ENCODE measurements around the gene DHRSX.

DHRSX gene

DNA sequence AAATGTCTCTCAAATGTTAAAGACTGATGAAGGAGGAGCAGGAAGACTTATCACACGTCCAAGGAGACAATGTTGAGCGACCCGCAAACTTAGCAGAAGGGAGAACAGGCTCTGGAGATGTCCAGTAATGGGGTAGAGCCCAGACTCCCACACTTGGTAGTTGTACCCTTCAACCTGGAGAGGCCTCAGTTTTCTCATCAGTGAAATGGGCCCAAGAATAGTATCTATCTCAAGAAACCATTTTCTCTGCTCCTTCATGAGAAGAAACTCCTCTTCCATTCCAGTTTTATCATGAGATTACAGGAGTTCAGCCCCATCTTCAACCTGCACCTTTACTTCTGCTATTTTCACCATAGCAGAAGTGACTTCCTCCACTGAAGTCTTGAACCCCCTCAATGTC, 169.9 kb downstream of the DHRSX start:
- TF ChIP-seq, protein P1, sequence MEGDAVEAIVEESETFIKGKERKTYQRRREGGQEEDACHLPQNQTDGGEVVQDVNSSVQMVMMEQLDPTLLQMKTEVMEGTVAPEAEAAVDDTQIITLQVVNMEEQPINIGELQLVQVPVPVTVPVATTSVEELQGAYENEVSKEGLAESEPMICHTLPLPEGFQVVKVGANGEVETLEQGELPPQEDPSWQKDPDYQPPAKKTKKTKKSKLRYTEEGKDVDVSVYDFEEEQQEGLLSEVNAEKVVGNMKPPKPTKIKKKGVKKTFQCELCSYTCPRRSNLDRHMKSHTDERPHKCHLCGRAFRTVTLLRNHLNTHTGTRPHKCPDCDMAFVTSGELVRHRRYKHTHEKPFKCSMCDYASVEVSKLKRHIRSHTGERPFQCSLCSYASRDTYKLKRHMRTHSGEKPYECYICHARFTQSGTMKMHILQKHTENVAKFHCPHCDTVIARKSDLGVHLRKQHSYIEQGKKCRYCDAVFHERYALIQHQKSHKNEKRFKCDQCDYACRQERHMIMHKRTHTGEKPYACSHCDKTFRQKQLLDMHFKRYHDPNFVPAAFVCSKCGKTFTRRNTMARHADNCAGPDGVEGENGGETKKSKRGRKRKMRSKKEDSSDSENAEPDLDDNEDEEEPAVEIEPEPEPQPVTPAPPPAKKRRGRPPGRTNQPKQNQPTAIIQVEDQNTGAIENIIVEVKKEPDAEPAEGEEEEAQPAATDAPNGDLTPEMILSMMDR (IDR thresholded peaks at IDR 0.05; ENCODE audit: low read depth, low read length): no peak
- TF ChIP-seq MYC (IDR thresholded peaks at IDR 0.05; ENCODE audit: low read depth, low read length) (no peak), POLR2A (IDR thresholded peaks at IDR 0.05; ENCODE audit: extremely low read depth, insufficient read length) (no peak)
- TF ChIP-seq, protein P2, sequence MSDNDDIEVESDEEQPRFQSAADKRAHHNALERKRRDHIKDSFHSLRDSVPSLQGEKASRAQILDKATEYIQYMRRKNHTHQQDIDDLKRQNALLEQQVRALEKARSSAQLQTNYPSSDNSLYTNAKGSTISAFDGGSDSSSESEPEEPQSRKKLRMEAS (IDR thresholded peaks at IDR 0.05; ENCODE audit: low read depth, low read length): no peak
- no peak for DNase-seq (ENCODE audit: low read depth)
- H3K4me3 ChIP-seq (ENCODE audit: low read depth, low read length): no peak overlapping the region

DNA sequence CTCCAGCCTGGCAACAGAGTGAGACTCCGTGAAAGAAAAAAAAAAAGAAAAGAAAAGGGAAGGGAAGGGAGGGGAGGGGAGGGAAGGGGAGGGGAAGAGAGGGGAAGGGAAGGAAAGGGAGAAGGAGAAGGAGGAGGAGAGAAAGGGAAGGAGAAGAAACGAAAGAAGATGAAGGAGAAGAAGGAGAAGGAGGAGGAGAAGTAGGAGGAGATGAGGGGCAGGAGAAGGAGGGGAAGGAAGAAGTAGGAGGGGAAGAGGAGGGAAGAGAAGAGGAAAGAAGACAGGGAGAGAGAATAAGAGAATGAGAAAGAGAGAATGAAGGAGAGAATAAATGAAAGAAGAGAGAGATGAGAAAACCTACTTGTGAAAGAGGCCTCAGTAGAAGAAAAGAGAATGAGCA, 170.3 kb downstream of the DHRSX start:
- no peak for DNase-seq (ENCODE audit: low read depth)
- H3K4me3 ChIP-seq (ENCODE audit: low read depth, low read length): no peak overlapping the region
- TF ChIP-seq MYC (IDR thresholded peaks at IDR 0.05; ENCODE audit: low read depth, low read length) (no peak), POLR2A (IDR thresholded peaks at IDR 0.05; ENCODE audit: extremely low read depth, insufficient read length) (no peak)

DNA sequence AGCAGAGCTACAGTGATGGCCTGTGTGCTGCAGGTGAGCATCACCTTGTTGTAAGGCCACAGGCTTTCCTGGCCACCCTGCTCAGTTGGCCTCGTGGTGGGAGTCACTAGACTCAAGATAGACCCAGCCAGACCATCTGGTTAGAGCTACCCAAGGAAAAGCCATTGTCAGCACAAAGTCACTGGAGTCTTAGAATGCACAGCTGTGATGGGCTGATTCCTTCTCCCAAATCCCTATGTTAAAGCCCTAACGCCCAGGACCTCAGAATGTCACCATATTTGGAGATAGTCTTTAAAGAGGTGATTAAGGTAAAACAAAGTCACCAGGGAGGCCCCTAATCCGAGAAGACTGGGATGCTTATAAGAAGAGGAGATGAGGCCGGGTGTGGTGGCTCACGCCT, 173.4 kb downstream of the DHRSX start:
- no peak for DNase-seq (ENCODE audit: low read depth)
- no peak for TF ChIP-seq MYC (IDR thresholded peaks at IDR 0.05; ENCODE audit: low read depth, low read length)
- TF ChIP-seq, protein P2 (IDR thresholded peaks at IDR 0.05; ENCODE audit: low read depth, low read length): no peak
- H3K4me3 ChIP-seq (ENCODE audit: low read depth, low read length): no peak overlapping the region

DNA sequence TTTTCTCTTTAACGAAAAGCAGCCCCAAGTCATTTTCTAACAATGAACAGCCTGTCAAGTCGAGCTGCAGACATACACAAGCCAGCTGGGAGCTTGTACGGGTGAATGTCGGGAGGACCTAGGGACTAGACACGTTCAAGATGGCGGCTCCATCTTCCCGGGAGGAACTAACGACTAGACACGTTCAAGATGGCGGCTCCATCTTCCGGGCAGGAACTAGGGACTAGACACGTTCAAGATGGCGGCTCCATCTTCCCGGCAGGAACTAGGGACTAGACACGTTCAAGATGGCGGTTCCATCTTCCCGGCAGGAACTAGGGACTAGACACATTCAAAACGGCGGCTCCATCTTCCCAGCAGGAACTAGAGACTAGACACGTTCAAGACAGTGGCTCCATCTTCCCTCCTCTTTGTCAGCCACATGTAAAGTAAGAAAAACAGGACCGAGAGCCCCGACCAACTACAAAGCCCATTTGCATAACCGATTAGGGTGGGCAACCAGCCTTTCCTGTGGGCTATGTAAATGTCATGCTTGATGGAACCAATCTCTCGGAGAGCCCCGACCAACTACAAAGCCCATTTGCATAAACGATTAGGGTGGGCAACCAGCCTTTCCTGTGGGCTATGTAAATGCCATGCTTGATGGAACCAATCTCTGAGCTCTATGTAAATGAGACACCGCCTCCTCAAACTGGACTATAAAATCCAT, 175.5 kb downstream of the DHRSX start:
- no peak overlapping the region for H3K4me3 ChIP-seq (ENCODE audit: low read depth, low read length)
- no peak for DNase-seq (ENCODE audit: low read depth)
- TF ChIP-seq POLR2A (IDR thresholded peaks at IDR 0.05; ENCODE audit: extremely low read depth, insufficient read length) (no peak), MYC (IDR thresholded peaks at IDR 0.05; ENCODE audit: low read depth, low read length) (no peak)
- TF ChIP-seq, protein P2 (IDR thresholded peaks at IDR 0.05; ENCODE audit: low read depth, low read length): no peak
- TF ChIP-seq, protein P1 (IDR thresholded peaks at IDR 0.05; ENCODE audit: low read depth, low read length): no peak

DNA sequence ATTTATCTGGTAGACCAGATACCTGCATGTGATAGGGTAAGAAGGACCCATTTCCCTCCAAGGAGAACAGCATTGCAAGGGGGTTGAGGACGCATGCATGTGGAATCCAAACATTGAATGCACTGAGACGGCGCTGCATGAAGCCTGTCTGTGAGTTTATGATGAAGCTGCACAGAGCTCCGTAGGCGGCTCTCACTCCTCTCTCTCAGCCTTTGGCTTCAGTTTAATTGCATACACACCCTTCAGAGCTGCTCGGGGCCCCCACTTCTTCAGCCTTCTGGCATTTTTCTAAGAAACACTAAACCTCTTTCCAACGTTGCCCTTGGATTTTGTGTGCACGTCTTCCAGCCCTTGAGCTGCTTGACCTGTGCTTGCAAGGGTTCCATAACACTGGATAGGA, 176.6 kb downstream of the DHRSX start:
- TF ChIP-seq, protein P2 (IDR thresholded peaks at IDR 0.05; ENCODE audit: low read depth, low read length): no peak
- no peak for TF ChIP-seq MYC (IDR thresholded peaks at IDR 0.05; ENCODE audit: low read depth, low read length)
- TF ChIP-seq, protein P1 (IDR thresholded peaks at IDR 0.05; ENCODE audit: low read depth, low read length): no peak
- TF ChIP-seq POLR2A (IDR thresholded peaks at IDR 0.05; ENCODE audit: extremely low read depth, insufficient read length): no peak
- no peak overlapping the region for H3K4me3 ChIP-seq (ENCODE audit: low read depth, low read length)
- DNase-seq (ENCODE audit: low read depth): no peak

DNA sequence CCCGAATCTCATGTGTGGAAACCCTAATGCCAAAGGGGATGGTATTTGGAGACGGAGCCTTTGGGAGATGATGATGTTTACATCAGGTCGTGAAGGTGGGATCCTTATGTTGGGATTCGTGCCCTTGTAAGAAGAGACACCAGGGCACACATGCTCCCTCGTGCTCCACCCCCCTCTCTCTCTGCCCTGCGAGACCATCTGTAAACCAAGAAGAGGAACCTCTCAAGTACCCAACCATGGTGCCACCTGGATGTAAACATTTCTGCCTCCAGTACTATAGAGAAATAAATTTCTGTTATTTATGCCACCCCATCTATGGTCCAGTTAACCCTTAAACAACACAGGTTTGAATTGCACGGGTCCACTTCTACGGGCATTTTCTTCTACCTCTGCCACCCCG, 179.4 kb downstream of the DHRSX start:
- TF ChIP-seq, protein P1 (IDR thresholded peaks at IDR 0.05; ENCODE audit: low read depth, low read length): no peak
- TF ChIP-seq POLR2A (IDR thresholded peaks at IDR 0.05; ENCODE audit: extremely low read depth, insufficient read length) (no peak), MYC (IDR thresholded peaks at IDR 0.05; ENCODE audit: low read depth, low read length) (no peak)
- TF ChIP-seq, protein P2 (IDR thresholded peaks at IDR 0.05; ENCODE audit: low read depth, low read length): no peak
- no peak overlapping the region for H3K4me3 ChIP-seq (ENCODE audit: low read depth, low read length)
- no peak for DNase-seq (ENCODE audit: low read depth)

Data from NB4 (cell line).